ENCODE measurements around the gene UCK2.

The UCK2 gene

GRCh38 chr1:165834881-165835280 lies 7.5 kb downstream of the UCK2 start:
- DNase-seq: no peak

GRCh38 chr1:165836664-165837482 lies 9.5 kb downstream of the UCK2 start:
- no peak for DNase-seq

- no peak for DNase-seq
Observed at GRCh38 chr1:165837838-165838364, 10.5 kb downstream of the UCK2 start.

- no peak for DNase-seq
Observed at GRCh38 chr1:165840423-165840822, 13.0 kb downstream of the UCK2 start.

GRCh38 chr1:165841582-165842017 lies 14.2 kb downstream of the UCK2 start:
- DNase-seq: no peak

- no peak for DNase-seq
Observed at GRCh38 chr1:165842023-165842670, 14.7 kb downstream of the UCK2 start.

GRCh38 chr1:165842671-165843129 lies 15.3 kb downstream of the UCK2 start:
- peak in 1 of 2 donors; percentile 14 for DNase-seq

GRCh38 chr1:165843304-165843703 lies 15.9 kb downstream of the UCK2 start:
- DNase-seq: no peak

- no peak for DNase-seq
Observed at GRCh38 chr1:165844114-165844798, 16.8 kb downstream of the UCK2 start.

GRCh38 chr1:165844933-165845332 lies 17.5 kb downstream of the UCK2 start:
- DNase-seq: no peak

GRCh38 chr1:165845569-165845968 lies 18.2 kb downstream of the UCK2 start:
- DNase-seq: no peak

GRCh38 chr1:165845992-165846748 lies 18.8 kb downstream of the UCK2 start:
- DNase-seq: no peak

- DNase-seq: no peak
Observed at GRCh38 chr1:165847486-165847885, 20.1 kb downstream of the UCK2 start.

GRCh38 chr1:165849353-165850133 lies 22.1 kb downstream of the UCK2 start:
- no peak for DNase-seq

- no peak for DNase-seq
Observed at GRCh38 chr1:165851034-165851658, 23.7 kb downstream of the UCK2 start.

- DNase-seq: no peak
Observed at GRCh38 chr1:165852871-165853270, 25.5 kb downstream of the UCK2 start.

GRCh38 chr1:165853528-165854075 lies 26.2 kb downstream of the UCK2 start:
- DNase-seq: no peak

GRCh38 chr1:165854101-165854845 lies 26.9 kb downstream of the UCK2 start:
- DNase-seq: peak in 1 of 2 donors; percentile 38

GRCh38 chr1:165855010-165855838 lies 27.8 kb downstream of the UCK2 start:
- no peak for DNase-seq
